Measurements from ENCODE around the gene GABARAP.
A peak's percentile ranks its signal among the peaks of the same experiment; 100 is the strongest.

Gene GABARAP

DNA sequence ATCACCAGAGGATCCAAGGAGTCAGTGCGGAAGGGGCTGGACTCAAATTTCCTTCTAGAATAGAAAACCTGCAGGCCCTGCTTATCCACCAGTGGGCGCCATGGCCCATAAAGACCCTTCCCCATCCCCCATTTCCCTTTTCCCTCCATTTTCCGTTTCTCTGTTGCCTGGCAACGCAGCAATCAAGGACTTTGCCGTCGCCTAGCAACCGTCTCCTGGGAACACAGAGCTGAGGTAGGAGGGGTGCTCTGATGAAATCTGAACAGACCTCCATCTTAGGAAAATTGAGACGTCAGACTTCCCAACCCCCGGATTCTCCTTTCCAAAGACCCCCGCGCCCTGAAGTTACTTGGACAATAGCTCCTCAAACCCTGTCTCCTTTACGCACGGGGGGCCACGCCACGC lies 28.4 kb downstream of the GABARAP start:
- H3K4me1 Mint-ChIP-seq: peaks cover 37% of the 10 kb centered on the region

DNA sequence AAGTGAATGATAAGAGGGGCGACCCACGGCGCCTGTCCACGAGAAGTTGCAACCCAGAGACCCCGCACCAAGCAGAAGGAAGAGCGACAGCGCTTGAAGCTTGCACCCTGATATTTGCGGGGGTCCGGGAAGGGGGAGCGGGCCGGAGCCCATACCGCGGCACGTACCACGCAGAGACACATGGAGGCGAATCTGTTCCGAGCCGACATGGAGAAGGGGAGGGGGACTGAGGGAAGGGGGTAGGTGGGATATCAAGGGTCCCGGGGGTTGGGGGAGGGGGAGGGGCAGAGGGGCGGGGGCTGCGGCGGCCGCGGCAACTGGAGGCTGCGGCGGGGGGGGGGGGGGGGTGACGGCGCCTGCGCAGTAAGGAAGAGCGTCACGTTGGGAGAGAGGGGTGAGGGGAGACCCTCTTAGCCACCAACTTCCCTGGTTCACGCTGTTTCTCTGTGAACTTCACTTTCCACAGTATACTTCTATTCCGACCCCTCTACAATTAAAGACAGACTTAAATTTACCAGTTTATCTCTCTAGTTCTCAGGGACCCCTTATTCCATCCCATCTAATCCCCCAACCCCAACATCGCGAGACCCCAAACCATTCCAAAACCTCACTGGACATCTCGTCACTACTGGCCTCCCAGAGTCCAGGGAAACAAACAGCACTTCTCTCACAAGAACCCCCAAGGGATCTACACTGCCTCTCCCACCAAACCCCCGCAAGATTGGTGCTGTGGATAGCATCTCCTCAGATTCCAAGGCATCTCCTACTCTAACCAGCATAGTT lies 30.6 kb downstream of the GABARAP start:
- Mint-ChIP-seq H3K4me1 (peaks cover 32% of the 10 kb centered on the region), H3K27ac (ENCODE audit: low read depth) (no peak overlapping the region)

More for the DNA sequence above, 28.4 kb downstream of the GABARAP start:
- peak; percentile 4 for ATAC-seq (replicated peaks; ENCODE audit: extremely low read depth, poor library complexity, severe bottlenecking)
- Mint-ChIP-seq H3K36me3 (ENCODE audit: insufficient read depth) (peaks cover 20% of the 10 kb centered on the region), H3K27ac (ENCODE audit: low read depth) (peak overlapping the region; percentile 98), H3K9me3 (no peaks in the 10 kb centered on the region), H3K4me3 (peak overlapping the region; percentile 86), H3K27me3 (peaks cover 45% of the 10 kb centered on the region)
- no peak for DNase-seq (ENCODE audit: low spot score in 2 of 2)

DNA sequence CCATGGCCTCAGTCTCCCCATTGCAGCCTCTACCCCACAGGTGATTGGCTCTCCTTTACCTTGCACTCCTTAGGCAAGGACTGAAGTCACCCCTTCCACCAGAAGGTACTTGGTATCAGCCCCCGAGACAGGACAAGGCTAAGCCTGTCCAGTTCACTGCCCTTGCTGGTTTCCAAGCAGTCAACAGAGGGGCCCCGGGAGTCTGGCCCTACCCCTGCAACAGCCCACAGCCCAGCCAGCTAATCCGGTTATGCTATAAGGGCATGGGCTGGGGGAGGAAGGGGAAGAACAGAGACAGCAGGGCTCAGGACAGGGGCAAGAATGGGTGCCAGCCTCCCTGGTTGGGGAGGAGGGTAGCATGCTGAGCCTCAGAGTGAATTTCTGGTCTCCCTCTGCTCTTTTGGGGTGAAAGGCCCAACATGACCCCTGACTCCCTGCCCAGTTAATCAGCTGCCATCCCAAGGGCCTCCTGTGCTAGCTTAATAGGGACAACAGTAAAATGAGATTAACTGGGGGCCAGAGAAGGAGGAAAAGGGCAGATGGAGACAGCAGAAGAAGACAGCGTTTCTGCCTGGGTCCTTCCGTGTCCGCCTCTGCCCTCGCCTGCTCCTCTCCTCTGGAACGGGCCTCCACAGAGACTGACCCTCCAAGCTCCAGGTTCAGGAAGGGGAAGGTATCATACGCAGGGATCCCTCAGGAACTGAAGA lies 33.3 kb downstream of the GABARAP start:
- DNase-seq (ENCODE audit: low spot score in 2 of 2) (no peak), ATAC-seq (replicated peaks; ENCODE audit: extremely low read depth, poor library complexity, severe bottlenecking) (no peak)
- Mint-ChIP-seq H3K4me3 (no peak overlapping the region), H3K4me1 (peaks cover 34% of the 10 kb centered on the region), H3K36me3 (ENCODE audit: insufficient read depth) (peaks cover 17% of the 10 kb centered on the region), H3K27ac (ENCODE audit: low read depth) (peak overlapping the region; percentile 54), H3K9me3 (no peaks in the 10 kb centered on the region), H3K27me3 (peaks cover 50% of the 10 kb centered on the region)

More for the DNA sequence above, 30.6 kb downstream of the GABARAP start:
- Mint-ChIP-seq H3K36me3 (ENCODE audit: insufficient read depth) (peaks cover 18% of the 10 kb centered on the region), H3K9me3 (no peaks in the 10 kb centered on the region), H3K4me3 (no peak overlapping the region), H3K27me3 (peaks cover 53% of the 10 kb centered on the region)
- DNase-seq (ENCODE audit: low spot score in 2 of 2): no peak
- no peak for ATAC-seq (replicated peaks; ENCODE audit: extremely low read depth, poor library complexity, severe bottlenecking)

DNA sequence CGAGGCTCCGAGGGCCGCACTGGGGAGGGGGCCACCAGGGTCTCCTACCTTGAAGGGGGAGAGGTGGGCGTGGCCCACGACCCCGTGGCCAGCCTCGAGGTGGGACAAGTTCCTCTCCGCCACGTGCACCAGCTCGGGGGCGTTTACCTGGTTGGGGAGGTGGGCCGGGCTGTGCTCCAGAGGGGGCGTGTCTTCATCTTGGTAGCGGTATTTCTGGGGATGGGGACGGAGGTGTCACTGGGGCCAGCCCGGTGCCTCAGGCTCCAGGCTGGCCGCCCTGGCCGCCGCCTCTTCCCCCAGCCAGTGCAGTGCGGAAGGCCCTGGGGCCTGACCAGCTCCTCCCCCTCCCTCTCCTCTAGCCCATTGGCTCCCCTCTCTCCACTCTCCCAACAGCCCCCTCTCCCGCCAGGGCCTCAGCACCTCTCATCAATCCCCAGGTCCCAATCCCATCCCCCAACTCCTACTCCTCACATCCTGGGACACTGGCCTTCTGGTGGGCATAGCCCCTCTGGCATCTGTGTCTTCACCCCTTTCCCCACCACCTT lies 34.1 kb downstream of the GABARAP start:
- no peak for ATAC-seq (replicated peaks; ENCODE audit: extremely low read depth, poor library complexity, severe bottlenecking)
- Mint-ChIP-seq H3K27ac (ENCODE audit: low read depth) (peak overlapping the region; percentile 54), H3K27me3 (peaks cover 43% of the 10 kb centered on the region)

GRCh38 chr17:7207120-7208001 lies 34.9 kb downstream of the GABARAP start:
- no peak for ATAC-seq (replicated peaks; ENCODE audit: extremely low read depth, poor library complexity, severe bottlenecking)
- DNase-seq (ENCODE audit: low spot score in 2 of 2): no peak
- H3K27ac Mint-ChIP-seq (ENCODE audit: low read depth): peak overlapping the region; percentile 94
- no peaks in the 10 kb centered on the region for H3K9me3 Mint-ChIP-seq
- peaks cover 29% of the 10 kb centered on the region for H3K4me1 Mint-ChIP-seq
- H3K36me3 Mint-ChIP-seq (ENCODE audit: insufficient read depth): peaks cover 16% of the 10 kb centered on the region
- H3K4me3 Mint-ChIP-seq: no peak overlapping the region
- peaks cover 39% of the 10 kb centered on the region for H3K27me3 Mint-ChIP-seq

More for the DNA sequence above, 34.1 kb downstream of the GABARAP start:
- Mint-ChIP-seq H3K4me1 (peaks cover 29% of the 10 kb centered on the region), H3K36me3 (ENCODE audit: insufficient read depth) (peaks cover 14% of the 10 kb centered on the region), H3K4me3 (no peak overlapping the region), H3K9me3 (no peaks in the 10 kb centered on the region)
- no peak for DNase-seq (ENCODE audit: low spot score in 2 of 2)

- no peak for DNase-seq (ENCODE audit: low spot score in 2 of 2)
- H3K4me1 Mint-ChIP-seq: peaks cover 29% of the 10 kb centered on the region
- no peak for ATAC-seq (replicated peaks; ENCODE audit: extremely low read depth, poor library complexity, severe bottlenecking)
- no peaks in the 10 kb centered on the region for H3K9me3 Mint-ChIP-seq
- H3K27ac Mint-ChIP-seq (ENCODE audit: low read depth): peak overlapping the region; percentile 94
- peaks cover 21% of the 10 kb centered on the region for H3K27me3 Mint-ChIP-seq
- H3K36me3 Mint-ChIP-seq (ENCODE audit: insufficient read depth): peaks cover 14% of the 10 kb centered on the region
- peak overlapping the region; percentile 77 for H3K4me3 Mint-ChIP-seq
These were observed 36.7 kb downstream of the GABARAP start for GRCh38 chr17:7205561-7205960.

DNA sequence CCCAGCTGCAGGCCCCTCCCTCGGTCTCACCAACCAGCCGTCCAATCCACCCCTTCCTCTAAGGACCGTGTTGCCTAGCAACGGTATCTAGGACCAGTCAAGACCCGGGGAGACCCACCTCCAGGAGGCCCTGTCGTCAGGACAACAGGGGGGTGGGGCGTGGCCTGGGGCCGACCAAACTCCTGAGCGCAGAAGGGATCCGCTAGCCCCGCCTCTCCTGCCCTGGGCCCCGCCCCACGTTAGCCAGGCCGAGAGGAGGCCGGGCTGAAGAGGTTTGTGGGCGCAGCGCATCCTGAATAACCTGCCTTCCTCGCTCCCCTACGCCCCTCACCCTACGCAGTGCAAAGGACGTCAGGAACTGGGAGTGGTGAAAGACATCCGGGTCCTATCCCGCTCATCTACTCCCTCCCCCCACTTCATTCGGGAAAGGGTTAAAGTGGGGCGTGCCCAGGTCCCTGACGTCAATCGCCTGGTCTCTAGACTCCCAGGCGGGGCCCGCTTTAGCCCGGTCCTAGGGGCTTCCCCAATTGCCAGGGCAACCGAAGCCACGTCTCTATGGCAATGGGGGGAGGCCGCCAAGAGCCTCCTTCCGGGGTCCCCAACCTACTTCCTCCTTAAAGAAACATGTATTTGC lies 37.3 kb downstream of the GABARAP start:
- DNase-seq (ENCODE audit: low spot score in 2 of 2) (peak; percentile 93 to 99), ATAC-seq (replicated peaks; ENCODE audit: extremely low read depth, poor library complexity, severe bottlenecking) (peak; percentile 85)
- Mint-ChIP-seq H3K4me3 (peak overlapping the region; percentile 77), H3K27me3 (peaks cover 15% of the 10 kb centered on the region), H3K9me3 (no peaks in the 10 kb centered on the region), H3K4me1 (peaks cover 29% of the 10 kb centered on the region), H3K36me3 (ENCODE audit: insufficient read depth) (peaks cover 14% of the 10 kb centered on the region), H3K27ac (ENCODE audit: low read depth) (peak overlapping the region; percentile 94)

DNA sequence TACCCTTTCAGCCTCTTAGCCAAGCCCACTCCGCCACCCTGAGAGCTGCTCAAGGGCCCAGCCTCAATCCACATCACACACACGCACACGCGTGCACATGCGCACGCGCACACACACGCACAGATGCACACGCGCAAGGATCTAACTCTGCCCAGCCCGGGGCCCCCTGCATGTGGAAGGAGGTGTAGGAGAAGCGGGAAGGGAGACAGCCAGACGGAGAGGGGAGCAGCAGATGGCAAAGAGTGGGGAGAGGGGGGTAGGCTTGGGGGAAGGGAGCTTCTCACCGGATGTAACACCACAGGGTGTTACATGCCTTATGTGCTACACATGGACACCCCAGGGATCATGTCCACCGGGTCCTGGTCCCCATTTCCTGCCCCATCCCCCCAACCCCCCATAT lies 37.9 kb downstream of the GABARAP start:
- DNase-seq (ENCODE audit: low spot score in 2 of 2) (no peak), ATAC-seq (replicated peaks; ENCODE audit: extremely low read depth, poor library complexity, severe bottlenecking) (peak; percentile 27)
- H3K9me3 Mint-ChIP-seq: no peaks in the 10 kb centered on the region
- H3K36me3 Mint-ChIP-seq (ENCODE audit: insufficient read depth): peaks cover 14% of the 10 kb centered on the region
- peaks cover 10% of the 10 kb centered on the region for H3K27me3 Mint-ChIP-seq
- peaks cover 29% of the 10 kb centered on the region for H3K4me1 Mint-ChIP-seq
- H3K27ac Mint-ChIP-seq (ENCODE audit: low read depth): peak overlapping the region; percentile 94
- H3K4me3 Mint-ChIP-seq: peak overlapping the region; percentile 77

- Mint-ChIP-seq H3K36me3 (ENCODE audit: insufficient read depth) (peaks cover 14% of the 10 kb centered on the region), H3K27me3 (peaks cover 3% of the 10 kb centered on the region), H3K9me3 (no peaks in the 10 kb centered on the region), H3K27ac (ENCODE audit: low read depth) (peak overlapping the region; percentile 94), H3K4me1 (peaks cover 29% of the 10 kb centered on the region), H3K4me3 (peak overlapping the region; percentile 77)
- ATAC-seq (replicated peaks; ENCODE audit: extremely low read depth, poor library complexity, severe bottlenecking) (no peak), DNase-seq (ENCODE audit: low spot score in 2 of 2) (no peak)
These were observed 38.9 kb downstream of the GABARAP start for GRCh38 chr17:7203391-7203790.

- H3K27ac Mint-ChIP-seq (ENCODE audit: low read depth): no peak overlapping the region
- H3K27me3 Mint-ChIP-seq: no peaks in the 10 kb centered on the region
- DNase-seq (ENCODE audit: low spot score in 2 of 2): no peak
- no peaks in the 10 kb centered on the region for H3K4me1 Mint-ChIP-seq
- no peaks in the 10 kb centered on the region for H3K9me3 Mint-ChIP-seq
- H3K36me3 Mint-ChIP-seq (ENCODE audit: insufficient read depth): peaks cover 5% of the 10 kb centered on the region
- ATAC-seq (replicated peaks; ENCODE audit: extremely low read depth, poor library complexity, severe bottlenecking): no peak
- H3K4me3 Mint-ChIP-seq: no peak overlapping the region
These were observed 45.4 kb downstream of the GABARAP start for GRCh38 chr17:7196651-7197401.

DNA sequence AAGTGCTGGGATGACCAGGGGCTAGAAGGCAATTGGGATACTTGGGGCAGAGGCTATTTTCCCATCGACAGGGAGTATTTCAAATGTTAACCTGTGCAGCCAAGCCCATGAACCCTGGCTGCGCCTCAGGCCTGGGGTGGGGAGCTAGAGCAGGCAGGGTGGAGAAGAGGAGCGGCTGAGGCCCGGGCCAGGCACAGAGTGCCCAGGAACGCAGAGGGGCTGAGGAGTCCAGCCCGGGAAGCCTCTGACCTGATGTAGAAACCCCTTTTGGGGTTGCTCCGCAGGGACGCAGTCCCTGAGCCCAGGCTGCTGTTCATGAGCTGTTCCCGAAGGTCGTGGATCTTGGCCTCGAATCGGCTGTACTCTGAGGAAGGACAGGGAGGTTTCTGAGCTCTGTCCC lies 46.3 kb downstream of the GABARAP start:
- H3K36me3 Mint-ChIP-seq (ENCODE audit: insufficient read depth): peaks cover 5% of the 10 kb centered on the region
- ATAC-seq (replicated peaks; ENCODE audit: extremely low read depth, poor library complexity, severe bottlenecking): no peak
- H3K4me1 Mint-ChIP-seq: no peaks in the 10 kb centered on the region

More for the DNA sequence above, 46.3 kb downstream of the GABARAP start:
- Mint-ChIP-seq H3K27ac (ENCODE audit: low read depth) (no peak overlapping the region), H3K27me3 (no peaks in the 10 kb centered on the region), H3K4me3 (no peak overlapping the region), H3K9me3 (no peaks in the 10 kb centered on the region)
- DNase-seq (ENCODE audit: low spot score in 2 of 2): no peak
